Right lobe of liver (tissue), 6 donors: Measurements from ENCODE around the gene OR4B1. TPM values are rescaled to one million over a fixed set of nuclear protein-coding genes. Genes with fewer than 3 reads are reported as not detected.
"Not testable (repeated sequence)": the region's sequence is repeated elsewhere in the genome, so short reads cannot be mapped to it uniquely, and the experiment has no call there.

Source experiments
- ATAC-seq, 4 donors: fragments of 200-7000 bp; cut with Tn5 transposase; one replicate each; pipeline ENCODE4 v1.9.1; 2020; ENCODE audit warnings: mild to moderate bottlenecking in 4 of 4, moderate library complexity in 4 of 4
- DNase-seq, 3 donors: peaks; one replicate each; pipeline ENCODE4 v3.0.0-alpha.2; 2020
- H3K27ac ChIP-seq, 3 donors: fragments of 200-600 bp; one replicate each; pipeline ENCODE4 v1.8.0; 2022
- H3K27me3 ChIP-seq, 2 donors: fragments of 200-600 bp; one replicate each; pipeline ENCODE4 v1.8.0; 2022
- H3K36me3 ChIP-seq, 4 donors: fragments of 200-600 bp; sonication (generic) in 1 of 4; one replicate each; pipeline versions ENCODE4 v1.5.1 to v1.8.0; 2017 to 2022; ENCODE audit warnings: control low read depth in 1 of 4
- H3K4me1 ChIP-seq, 4 donors: fragments of 200-600 bp; sonication (generic) in 1 of 4; one replicate each; pipeline versions ENCODE4 v1.5.1 to v1.8.0; 2017 to 2022; ENCODE audit warnings: control low read depth in 1 of 4
- H3K4me3 ChIP-seq, 3 donors: fragments of 200-600 bp; one replicate each; pipeline ENCODE4 v1.8.0; 2022
- H3K9me3 ChIP-seq, 4 donors: fragments of 200-600 bp; sonication (generic) in 1 of 4; one replicate each; pipeline versions ENCODE4 v1.5.1 to v1.8.0; 2017 to 2022; ENCODE audit warnings: control low read depth in 1 of 4
- POLR2A ChIP-seq: fragments of 450-650 bp; IDR thresholded peaks from one replicate; pipeline ENCODE4 v1.6.1; 2017; ENCODE audit warnings: antibody characterized with exemption, mild to moderate bottlenecking
- WGBS: methylation state at CpG from one replicate; pipeline ENCODE4 v1.1.6; 2018; ENCODE audit warnings: low coverage, low lambda C conversion rate; ENCODE audit not compliant: insufficient coverage; ENCODE audit errors: missing lambda C conversion rate; 5-methylcytosine and 5-hydroxymethylcytosine counted together
- intact Hi-C, 2 donors: fragments of 100-400 bp; cut with DNase I; formaldehyde crosslinking; loops; one replicate each; pipeline versions ENCODE4 v1.11.2 to v1.14.1; 2022
- total RNA-seq, 6 experiments: library from RNA; depleted of rRNA in 2 of 6; stranded (reverse); fragments of >200 nt in 2 of 6; fragmentation: NEBNext Ultra II Directional in 3 of 6; extraction: Animal tissue kit (Norgen Biotek cat#: 25700) in 3 of 6; gene quantifications; one replicate each; pipeline versions ENCODE4 v1.1.0 to v1.2.4, GENCODE V29; 2016 to 2023
- TF ChIP-seq, protein P1 (sequence below), 4 donors: fragments of 200-600 bp in 3 of 4; fragments of 450-650 bp in 1 of 4; IDR thresholded peaks; one replicate each; pipeline versions ENCODE4 v1.5.1 to v1.8.0; 2016 to 2022; ENCODE audit warnings: antibody characterized with exemption in 4 of 4, mild to moderate bottlenecking in 2 of 4
- donor health status: DM: no; HTN: yes; CAD: no.
- donor health status: DM: no; HTN: no; CAD: no.
- donor health status: DM: no; HTN: no; CAD: no.
- donor health status: DM: no; HTN: yes; CAD: no.
- donor health status: DM: no; HTN: yes; CAD: no.

The OR4B1 gene
- total RNA-seq, 6 experiments from 2014 or later, result not detected

- Histone ChIP-seq H3K4me3 (no peak overlapping the region), H3K27ac (no peak overlapping the region), H3K4me1 (no peaks in the 10 kb centered on the region), H3K27me3 (no peaks in the 10 kb centered on the region), H3K36me3 (no peaks in the 10 kb centered on the region), H3K9me3 (no peaks in the 10 kb centered on the region)
- DNase-seq, result peak in 1 of 3 donors; percentile 18
- TF ChIP-seq, protein P1, sequence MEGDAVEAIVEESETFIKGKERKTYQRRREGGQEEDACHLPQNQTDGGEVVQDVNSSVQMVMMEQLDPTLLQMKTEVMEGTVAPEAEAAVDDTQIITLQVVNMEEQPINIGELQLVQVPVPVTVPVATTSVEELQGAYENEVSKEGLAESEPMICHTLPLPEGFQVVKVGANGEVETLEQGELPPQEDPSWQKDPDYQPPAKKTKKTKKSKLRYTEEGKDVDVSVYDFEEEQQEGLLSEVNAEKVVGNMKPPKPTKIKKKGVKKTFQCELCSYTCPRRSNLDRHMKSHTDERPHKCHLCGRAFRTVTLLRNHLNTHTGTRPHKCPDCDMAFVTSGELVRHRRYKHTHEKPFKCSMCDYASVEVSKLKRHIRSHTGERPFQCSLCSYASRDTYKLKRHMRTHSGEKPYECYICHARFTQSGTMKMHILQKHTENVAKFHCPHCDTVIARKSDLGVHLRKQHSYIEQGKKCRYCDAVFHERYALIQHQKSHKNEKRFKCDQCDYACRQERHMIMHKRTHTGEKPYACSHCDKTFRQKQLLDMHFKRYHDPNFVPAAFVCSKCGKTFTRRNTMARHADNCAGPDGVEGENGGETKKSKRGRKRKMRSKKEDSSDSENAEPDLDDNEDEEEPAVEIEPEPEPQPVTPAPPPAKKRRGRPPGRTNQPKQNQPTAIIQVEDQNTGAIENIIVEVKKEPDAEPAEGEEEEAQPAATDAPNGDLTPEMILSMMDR (IDR thresholded peaks at IDR 0.05), result peak in 3 of 4 donors; percentile 5 to 26 (median 14)
- no peak for TF ChIP-seq POLR2A
- intact Hi-C loops, result no loop called here
- no peak for ATAC-seq
- 10% methylated on average over 7 of the region's 7 CpGs for WGBS
These were observed 6.6 kb upstream of the OR4B1 start for GRCh38 chr11:48210052-48210451.

GRCh38 chr11:48228761-48229160, 12.2 kb downstream of the OR4B1 start:
- TF ChIP-seq, protein P1 (IDR thresholded peaks at IDR 0.05), result no peak
- no peak for TF ChIP-seq POLR2A

DNA sequence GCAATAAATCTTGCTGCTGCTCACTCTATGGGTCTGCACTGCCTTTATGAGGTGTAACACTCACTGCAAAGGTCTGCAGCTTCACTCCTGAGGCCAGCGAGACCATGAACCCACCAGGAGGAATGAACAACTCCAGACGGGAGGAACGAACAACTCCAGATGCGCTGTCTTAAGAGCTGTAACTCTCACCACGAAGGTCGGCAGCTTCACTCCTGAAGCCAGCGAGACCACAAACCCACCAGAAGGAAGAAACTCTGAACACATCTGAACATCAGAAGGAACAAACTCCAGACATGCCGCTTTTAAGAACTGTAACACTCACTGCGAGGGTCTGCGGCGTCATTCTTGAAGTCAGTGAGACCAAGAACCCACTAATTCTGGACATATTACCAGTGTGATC, 13.4 kb downstream of the OR4B1 start:
- H3K27ac ChIP-seq, H3K36me3 ChIP-seq, H3K4me1 ChIP-seq, DNase-seq, intact Hi-C loops, H3K27me3 ChIP-seq, H3K4me3 ChIP-seq, ATAC-seq, H3K9me3 ChIP-seq: not testable (repeated sequence)
- 51% methylated on average over 7 of the region's 11 CpGs for WGBS

More at GRCh38 chr11:48228761-48229160, 12.2 kb downstream of the OR4B1 start:
- Histone ChIP-seq H3K4me3 (no peak overlapping the region), H3K36me3 (no peaks in the 10 kb centered on the region), H3K27ac (no peak overlapping the region), H3K9me3 (no peaks in the 10 kb centered on the region), H3K4me1 (no peaks in the 10 kb centered on the region), H3K27me3 (no peaks in the 10 kb centered on the region)
- intact Hi-C loops, result no loop called here
- WGBS, result 43% methylated on average over 1 of the region's 18 CpGs
- no peak for DNase-seq
- peak in 1 of 4 donors; percentile 46 for ATAC-seq

GRCh38 chr11:48237727-48238126, 21.1 kb downstream of the OR4B1 start:
- intact Hi-C loops, result no loop called here
- H3K4me1 ChIP-seq, result no peaks in the 10 kb centered on the region
- no peak for ATAC-seq
- no peak overlapping the region for H3K27ac ChIP-seq
- H3K27me3 ChIP-seq, result no peaks in the 10 kb centered on the region
- H3K4me3 ChIP-seq, result no peak overlapping the region
- DNase-seq, result no peak
- H3K9me3 ChIP-seq, result no peaks in the 10 kb centered on the region
- 5% methylated on average over 3 of the region's 3 CpGs for WGBS
- H3K36me3 ChIP-seq, result no peaks in the 10 kb centered on the region
- TF ChIP-seq, protein P1 (IDR thresholded peaks at IDR 0.05), result no peak
- no peak for TF ChIP-seq POLR2A

- no peak for ATAC-seq
- TF ChIP-seq, protein P1 (IDR thresholded peaks at IDR 0.05), result no peak
- TF ChIP-seq POLR2A, result no peak
- Histone ChIP-seq H3K27ac (no peak overlapping the region), H3K36me3 (no peaks in the 10 kb centered on the region), H3K4me3 (no peak overlapping the region), H3K27me3 (no peaks in the 10 kb centered on the region), H3K4me1 (no peaks in the 10 kb centered on the region), H3K9me3 (no peaks in the 10 kb centered on the region)
- no peak for DNase-seq
- 45% methylated on average over 3 of the region's 3 CpGs for WGBS
- intact Hi-C loops, result no loop called here
These were observed 25.9 kb downstream of the OR4B1 start for GRCh38 chr11:48242501-48242900.
